OCI-M2 (cell line): ENCODE results near the gene NIN.

Source experiments
- DNase-seq: peaks from one replicate; lab custom pipeline; 2025; ENCODE audit not compliant: unreplicated experiment; lab: John Stamatoyannopoulos, UW

NIN gene

GRCh38 chr14:50795142-50795541 is 35.8 kb downstream of the NIN start:
- DNase-seq, result no peak

GRCh38 chr14:50794068-50794645 is 36.8 kb downstream of the NIN start:
- DNase-seq, result no peak

GRCh38 chr14:50792634-50793068 is 38.3 kb downstream of the NIN start:
- no peak for DNase-seq

GRCh38 chr14:50792051-50792477 is 38.9 kb downstream of the NIN start:
- no peak for DNase-seq

- DNase-seq, result no peak
These were observed 39.8 kb downstream of the NIN start for GRCh38 chr14:50791201-50791600.

GRCh38 chr14:50790589-50790988 is 40.4 kb downstream of the NIN start:
- DNase-seq, result no peak

GRCh38 chr14:50786751-50787464 is 44.1 kb downstream of the NIN start:
- no peak for DNase-seq

- no peak for DNase-seq
These were observed 45.4 kb downstream of the NIN start for GRCh38 chr14:50785457-50786063.

- DNase-seq, result no peak
These were observed 46.1 kb downstream of the NIN start for GRCh38 chr14:50784683-50785456.

- no peak for DNase-seq
These were observed 47.4 kb downstream of the NIN start for GRCh38 chr14:50783563-50783962.

GRCh38 chr14:50780393-50780792 is 50.6 kb downstream of the NIN start:
- no peak for DNase-seq

- no peak for DNase-seq
These were observed 52.1 kb downstream of the NIN start for GRCh38 chr14:50778721-50779483.

- no peak for DNase-seq
These were observed 54.4 kb downstream of the NIN start for GRCh38 chr14:50776522-50776921.

- DNase-seq, result no peak
These were observed 55.6 kb downstream of the NIN start for GRCh38 chr14:50775357-50775756.

GRCh38 chr14:50774542-50775267 is 56.3 kb downstream of the NIN start:
- DNase-seq, result no peak

GRCh38 chr14:50773632-50774541 is 57.1 kb downstream of the NIN start:
- peak; percentile 24 for DNase-seq

- DNase-seq, result no peak
These were observed 58.5 kb downstream of the NIN start for GRCh38 chr14:50772412-50772811.

GRCh38 chr14:50770586-50770985 is 60.4 kb downstream of the NIN start:
- DNase-seq, result no peak

GRCh38 chr14:50769863-50770500 is 61.0 kb downstream of the NIN start:
- DNase-seq, result no peak
